HG02588 (cell line): Measurements from ENCODE around the gene CEACAM18.

ENCODE experiments used
- ATAC-seq: cut with Tn5 transposase; IDR thresholded peaks from one replicate; pipeline ENCODE4 v1.9.1; 2021; ENCODE audit warnings: mild to moderate bottlenecking, moderate library complexity; ENCODE audit not compliant: unreplicated experiment

Gene CEACAM18

DNA sequence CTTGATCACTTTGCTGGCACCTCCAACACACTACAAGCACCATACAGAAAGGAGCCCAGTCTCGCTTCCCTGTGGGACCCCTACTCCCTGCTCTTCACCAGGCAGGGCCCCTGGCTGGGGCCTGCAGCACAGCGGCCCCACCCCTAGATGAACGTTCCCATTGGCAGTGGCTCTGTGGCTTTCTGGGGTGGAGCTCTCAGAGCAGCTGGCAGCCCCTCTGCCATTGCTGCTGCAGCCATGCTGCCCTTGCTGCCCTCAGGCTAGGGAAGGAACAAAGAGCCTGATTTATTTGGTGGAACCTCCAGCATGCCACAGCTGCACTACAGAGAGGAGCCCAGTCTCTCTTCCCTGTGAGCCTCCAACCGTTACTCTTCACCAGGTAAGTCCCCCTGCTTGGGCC is 47.3 kb downstream of the CEACAM18 start:
- ATAC-seq, result no peak

DNA sequence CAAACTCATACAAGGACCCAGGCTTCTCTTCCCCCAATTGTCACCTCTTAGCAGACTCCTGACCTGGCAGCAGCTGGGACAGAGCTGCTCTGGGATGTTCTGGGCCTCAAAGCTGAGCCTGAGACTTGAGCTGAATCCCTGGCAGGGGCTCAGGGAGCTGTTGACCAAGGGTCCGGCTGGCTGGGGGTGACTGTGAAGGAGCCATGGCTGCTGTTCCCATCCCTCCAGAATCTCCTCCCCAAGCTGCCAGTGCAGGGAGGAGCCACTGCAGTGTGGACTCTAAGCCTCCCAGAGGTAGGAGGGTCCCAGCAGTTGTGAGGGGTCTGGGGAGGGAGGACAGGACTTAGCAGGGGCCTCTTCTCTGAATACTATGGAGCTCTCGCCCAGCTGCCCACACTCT is 51.0 kb downstream of the CEACAM18 start:
- no peak for ATAC-seq

GRCh38 chr19:51530616-51531015 is 52.3 kb downstream of the CEACAM18 start:
- no peak for ATAC-seq

DNA sequence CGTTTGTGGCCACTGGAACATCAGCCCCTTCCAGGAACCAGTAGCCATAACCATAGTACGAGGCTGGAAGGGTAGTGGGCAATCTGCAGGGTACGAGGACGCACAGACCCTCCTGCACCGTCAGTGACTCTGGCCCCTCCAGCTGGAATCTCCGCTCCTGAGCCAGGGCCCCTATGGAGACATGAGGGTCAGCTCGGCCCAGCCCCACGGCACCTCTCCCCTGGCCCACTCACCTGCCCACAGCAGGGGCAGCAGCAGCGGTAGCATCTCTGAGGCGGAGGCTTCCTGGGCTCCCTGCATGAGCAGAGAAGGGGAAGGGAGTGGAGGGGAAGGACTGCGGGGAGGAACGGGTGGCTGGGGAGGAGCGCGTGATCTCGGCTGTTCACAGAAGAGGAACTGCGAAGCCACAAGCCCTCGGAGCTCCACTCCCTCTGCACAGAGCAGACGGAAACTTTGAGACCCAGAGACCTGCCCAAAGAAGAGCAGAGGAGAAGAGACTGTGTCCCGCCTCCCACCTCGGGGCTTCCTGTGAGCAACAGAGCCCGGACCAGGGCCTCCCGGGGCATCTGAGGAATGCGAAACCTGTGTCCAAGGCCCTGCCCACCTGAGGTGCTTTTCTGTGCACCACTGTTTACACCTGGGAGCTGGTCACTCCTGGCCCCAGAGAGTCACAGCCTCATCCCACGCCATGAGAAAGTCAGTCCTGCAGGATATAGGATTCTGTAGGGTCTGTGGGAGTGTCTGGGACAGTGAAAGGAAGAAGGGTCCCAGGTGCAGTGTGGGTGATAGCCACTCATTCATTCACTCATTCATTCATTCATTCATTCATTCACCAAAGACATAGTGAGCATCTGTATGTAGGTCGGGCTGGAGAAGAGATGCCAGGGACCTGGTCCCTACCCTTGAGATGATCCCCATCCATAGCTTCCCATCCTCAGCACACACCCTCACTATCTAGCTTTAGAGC is 53.3 kb downstream of the CEACAM18 start, which contains the start of gene SIGLEC6:
TSS of gene SIGLEC6 (minus strand) at position 322 of the 967 bp plus-strand sequence. CDS start at position 300, 22 bp downstream.
- no peak for ATAC-seq

- no peak for ATAC-seq
Observed at GRCh38 chr19:51535535-51535934, 57.2 kb downstream of the CEACAM18 start.

DNA sequence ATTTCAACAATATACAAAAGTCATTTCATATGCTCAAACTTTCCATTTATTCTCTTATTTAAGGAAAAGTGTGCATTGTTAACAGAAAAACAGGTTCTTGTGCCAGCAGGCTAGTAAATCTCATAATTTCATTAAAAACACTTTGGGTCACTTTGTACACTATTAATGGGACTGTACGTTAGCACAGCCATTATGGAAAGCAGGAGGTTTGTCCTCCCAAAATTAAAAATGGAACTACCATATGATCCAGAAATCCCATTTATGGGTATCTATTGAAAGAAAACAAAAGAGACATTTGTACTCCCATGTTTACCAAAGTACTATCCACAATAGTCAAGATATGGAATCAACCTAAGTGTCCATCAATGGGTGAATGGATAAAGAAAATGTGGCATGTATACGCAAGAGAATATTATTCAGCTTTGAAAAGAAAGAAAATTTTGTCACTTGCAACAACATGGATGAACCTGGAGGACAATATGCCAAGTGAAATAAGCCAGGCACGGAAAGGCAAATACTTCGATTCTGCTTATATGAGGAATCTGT is 61.6 kb downstream of the CEACAM18 start:
- no peak for ATAC-seq
